GM12878 (cell line): ENCODE measurements around the gene MCM5. TPM values are rescaled to one million over a fixed set of nuclear protein-coding genes. Genes with fewer than 3 reads are reported as not detected.

ENCODE experiments used
- ATAC-seq: fragments of 200-7000 bp; cut with Tn5 transposase; 3 replicates; pipeline ENCODE4 v1.9.1; 2020; ENCODE audit warnings: mild to moderate bottlenecking, moderate library complexity
- BruUV-seq: library from RNA; stranded (reverse); fragments of 400-500 nt; replicated peaks from 2 replicates; lab custom pipeline; 2021; lab: Mats Ljungman, UMichigan
- CTCF ChIA-PET: fragments of 300-600 bp; sonication (Branson Sonifier 250); formaldehyde crosslinking; extraction: SDS; loops from one replicate; lab custom pipeline; 2021; ENCODE audit warnings: inconsistent platforms; lab: Yijun Ruan, JAX
- POLR2A ChIA-PET: fragments of 350-600 bp; formaldehyde crosslinking; extraction: SDS; loops from one replicate; lab custom pipeline; 2021; ENCODE audit warnings: inconsistent platforms; lab: Charles Lee
- RAD21 ChIA-PET: fragments of 300-600 bp; sonication (Branson Sonifier 250); formaldehyde crosslinking; loops from one replicate; lab custom pipeline; 2023; ENCODE audit warnings: antibody characterized with exemption; ENCODE audit not compliant: unreplicated experiment; lab: Charles Lee
- SMC1A ChIA-PET: fragments of 300-600 bp; sonication (Branson Sonifier 250); formaldehyde crosslinking; loops from one replicate; lab custom pipeline; 2023; ENCODE audit not compliant: unreplicated experiment, uncharacterized antibody; lab: Charles Lee
- DNase-seq: peaks from one replicate; pipeline ENCODE4 v3.0.0-alpha.2; 2011; ENCODE audit warnings: low read depth, low spot score
- FAIRE-seq: peaks from 3 replicates; lab custom pipeline; 2011; peaks lifted over from hg19 to GRCh38; lab: Jason Lieb, UNC
- H2AFZ ChIP-seq: 2 replicates; pipeline ENCODE4 v1.6.0; 2011; ENCODE audit warnings: low read depth, low read length, control low read depth; ENCODE audit not compliant: control insufficient read depth
- H3K27ac ChIP-seq: 2 replicates; pipeline ENCODE4 v1.5.1; 2011; ENCODE audit warnings: control low read depth; ENCODE audit not compliant: control insufficient read depth, insufficient read depth
- H3K27me3 ChIP-seq, 2 experiments: replicated peaks in 1 of 2; 2 replicates each; pipeline versions ENCODE4 v1.6.0 to v1.6.1; 2011; ENCODE audit warnings: low read length in 1 of 2; ENCODE audit not compliant: control insufficient read depth in 2 of 2, insufficient read depth in 2 of 2
- H3K36me3 ChIP-seq, 2 experiments: 2 replicates each; pipeline ENCODE4 v1.5.1; 2011; ENCODE audit warnings: low read length in 1 of 2; ENCODE audit not compliant: control insufficient read depth in 2 of 2, insufficient read depth in 2 of 2
- H3K4me1 ChIP-seq: 2 replicates; pipeline ENCODE4 v1.6.1; 2011; ENCODE audit warnings: mild to moderate bottlenecking, low read length, moderate library complexity, mixed read lengths; ENCODE audit not compliant: control insufficient read depth, insufficient read depth
- H3K4me2 ChIP-seq: 2 replicates; pipeline ENCODE4 v1.6.0; 2011; ENCODE audit warnings: control low read depth; ENCODE audit not compliant: control insufficient read depth, insufficient read depth
- H3K4me3 ChIP-seq: fragments of 200-600 bp; sonication (generic); 2 replicates; pipeline ENCODE4 v1.5.1; 2016
- H3K79me2 ChIP-seq: 2 replicates; pipeline ENCODE4 v1.6.0; 2011; ENCODE audit warnings: low read length; ENCODE audit not compliant: control insufficient read depth, insufficient read depth
- H3K9ac ChIP-seq: 2 replicates; pipeline ENCODE4 v1.8.0; 2011; ENCODE audit warnings: low read length, control low read depth, mixed read lengths; ENCODE audit not compliant: control insufficient read depth, insufficient read depth
- H3K9me3 ChIP-seq: replicated peaks from 3 replicates; pipeline ENCODE4 v1.5.1; 2011; ENCODE audit warnings: mild to moderate bottlenecking, low read length; ENCODE audit not compliant: control insufficient read depth, insufficient read depth
- H4K20me1 ChIP-seq: 2 replicates; pipeline ENCODE4 v1.6.0; 2011; ENCODE audit not compliant: control insufficient read depth, insufficient read depth
- BRCA1 ChIP-seq: IDR thresholded peaks from 2 replicates; pipeline ENCODE4 v1.6.1; 2011; ENCODE audit warnings: low read depth, low read length, improper control_type of control experiment
- ETV6 ChIP-seq, 2 experiments: fragments of 450-650 bp in 1 of 2; IDR thresholded peaks in 1 of 2; conservative IDR thresholded peaks in 1 of 2; 2 replicates each; pipeline ENCODE4 v1.6.1; 2014; ENCODE audit warnings: antibody characterized with exemption in 1 of 2, borderline replicate concordance in 1 of 2, low read depth in 1 of 2, mild to moderate bottlenecking in 1 of 2, moderate library complexity in 1 of 2
- EZH2 ChIP-seq: IDR thresholded peaks from 2 replicates; pipeline ENCODE4 v1.6.1; 2012; ENCODE audit warnings: low read depth, mild to moderate bottlenecking, control low read depth, inconsistent platforms, low read length, borderline replicate concordance; ENCODE audit not compliant: control insufficient read depth
- FOS ChIP-seq: IDR thresholded peaks from 3 replicates; pipeline ENCODE4 v1.6.1; 2011; ENCODE audit warnings: borderline replicate concordance; ENCODE audit not compliant: insufficient read length; ENCODE audit errors: extremely low read depth
- HDAC6 ChIP-seq: fragments of 200-600 bp; sonication (generic); IDR thresholded peaks from one replicate; pipeline ENCODE4 v1.8.0; 2017; ENCODE audit warnings: antibody characterized with exemption; ENCODE audit not compliant: unreplicated experiment
- KLF5 ChIP-seq: fragments of 450-650 bp; IDR thresholded peaks from 2 replicates; pipeline ENCODE4 v1.6.1; 2014; ENCODE audit warnings: mild to moderate bottlenecking; ENCODE audit not compliant: partially characterized antibody
- REST ChIP-seq: IDR thresholded peaks from 2 replicates; pipeline ENCODE4 v1.6.1; 2012; ENCODE audit warnings: mild to moderate bottlenecking, low read depth, low read length
- SMAD1 ChIP-seq: fragments of 450-650 bp; IDR thresholded peaks from 2 replicates; pipeline ENCODE4 v1.6.1; 2018; ENCODE audit warnings: mild to moderate bottlenecking, low read depth; ENCODE audit not compliant: partially characterized antibody
- SPI1 ChIP-seq: IDR thresholded peaks from 2 replicates; pipeline ENCODE4 v1.6.1; 2011; ENCODE audit warnings: low read depth, mild to moderate bottlenecking, low read length, moderate library complexity, borderline replicate concordance; ENCODE audit not compliant: insufficient read depth
- SREBF1 ChIP-seq: IDR thresholded peaks from 2 replicates; pipeline ENCODE4 v1.6.1; 2012; ENCODE audit warnings: mild to moderate bottlenecking, low read length
- STAT3 ChIP-seq: IDR thresholded peaks from 2 replicates; pipeline ENCODE4 v1.6.1; 2011; ENCODE audit warnings: low read depth, low read length, improper control_type of control experiment
- ZBTB4 ChIP-seq: fragments of 450-650 bp; formaldehyde crosslinking; IDR thresholded peaks from 2 replicates; pipeline ENCODE4 v1.4.0; 2022; ENCODE audit warnings: mild to moderate bottlenecking, moderate library complexity
- ZSCAN29 ChIP-seq: fragments of 450-650 bp; IDR thresholded peaks from 2 replicates; pipeline ENCODE4 v1.6.1; 2017; ENCODE audit warnings: mild to moderate bottlenecking, moderate library complexity
- WGBS: methylation state at CpG from one replicate; pipeline ENCODE4 v1.1.6; 2016; ENCODE audit warnings: low lambda C conversion rate; ENCODE audit not compliant: insufficient replicate concordance, insufficient coverage; ENCODE audit errors: missing lambda C conversion rate; 5-methylcytosine and 5-hydroxymethylcytosine counted together
- in situ Hi-C: fragments of 300-500 bp; cut with MboI; formaldehyde crosslinking; loops from 9 replicates; pipeline ENCODE4 v1.14.3; 2018; ENCODE audit warnings: mixed read lengths
- intact Hi-C: fragments of 100-400 bp; cut with micrococcal nuclease; formaldehyde crosslinking; loops from one replicate; pipeline ENCODE4 v1.14.2; 2022; ENCODE audit not compliant: unreplicated experiment
- polyA plus RNA-seq, 11 experiments: library from polyadenylated mRNA; depleted of rRNA in 4 of 11; unstranded in 6 of 11; stranded (reverse) in 5 of 11; fragments of >200 nt; fragmentation: Nextera tagmentation in 4 of 11; fragmentation: Illumina TruSeq in 1 of 11; extraction: Ambion mirVana in 4 of 11; extraction: Trizol in 1 of 11; gene quantifications; 1 replicate in 1 of 11; 2 replicates in 10 of 11; pipeline versions ENCODE4 v1.2.1 to v1.2.3, GENCODE V29; 2011 to 2016; ENCODE audit warnings: inconsistent platforms in 2 of 11, missing spikeins in 2 of 11, low read depth in 1 of 11
- total RNA-seq, 4 experiments: library from RNA; depleted of rRNA in 3 of 4; stranded (reverse); fragments of >200 nt in 3 of 4; fragmentation: Illumina TruSeq in 1 of 4; extraction: Trizol in 1 of 4; gene quantifications; 2 replicates each; pipeline versions ENCODE4 v1.2.1 to v1.2.3, GENCODE V29; 2013 to 2021
- TF ChIP-seq, protein P1 (sequence below): fragments of 450-650 bp; IDR thresholded peaks from 2 replicates; pipeline ENCODE4 v1.6.1; 2017; ENCODE audit warnings: borderline replicate concordance

MCM5 gene
- total and polyA plus RNA-seq, 10 of the 15 experiments (the other 5 are each of a cell fraction or from before 2014, with no cell fraction given), result 14.1 to 360 (median 164) TPM

DNA sequence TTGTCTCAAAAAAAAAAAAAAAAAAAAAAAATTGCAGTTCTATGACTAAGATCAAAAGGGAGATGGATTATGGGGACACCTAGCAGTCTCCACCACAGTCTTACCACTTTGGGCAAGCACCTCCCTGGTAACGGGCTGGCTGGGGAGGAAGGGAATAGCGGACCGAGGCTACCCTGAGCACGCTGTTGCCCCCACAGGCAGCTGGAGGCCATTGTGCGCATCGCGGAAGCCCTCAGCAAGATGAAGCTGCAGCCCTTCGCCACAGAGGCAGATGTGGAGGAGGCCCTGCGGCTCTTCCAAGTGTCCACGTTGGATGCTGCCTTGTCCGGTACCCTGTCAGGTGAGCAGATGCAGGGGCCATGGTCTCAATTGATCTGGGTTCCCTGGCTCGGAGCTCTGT lies 21.2 kb downstream of the MCM5 start (continued):
- TF ChIP-seq, protein P1, sequence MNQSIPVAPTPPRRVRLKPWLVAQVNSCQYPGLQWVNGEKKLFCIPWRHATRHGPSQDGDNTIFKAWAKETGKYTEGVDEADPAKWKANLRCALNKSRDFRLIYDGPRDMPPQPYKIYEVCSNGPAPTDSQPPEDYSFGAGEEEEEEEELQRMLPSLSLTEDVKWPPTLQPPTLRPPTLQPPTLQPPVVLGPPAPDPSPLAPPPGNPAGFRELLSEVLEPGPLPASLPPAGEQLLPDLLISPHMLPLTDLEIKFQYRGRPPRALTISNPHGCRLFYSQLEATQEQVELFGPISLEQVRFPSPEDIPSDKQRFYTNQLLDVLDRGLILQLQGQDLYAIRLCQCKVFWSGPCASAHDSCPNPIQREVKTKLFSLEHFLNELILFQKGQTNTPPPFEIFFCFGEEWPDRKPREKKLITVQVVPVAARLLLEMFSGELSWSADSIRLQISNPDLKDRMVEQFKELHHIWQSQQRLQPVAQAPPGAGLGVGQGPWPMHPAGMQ, result no peak
- TF ChIP-seq ETV6 (conservative IDR thresholded peaks at IDR 0.05 in 1 of 2, IDR thresholded peaks at IDR 0.05 in 1 of 2; ENCODE audit: borderline replicate concordance in 1 of 2, low read depth in 1 of 2) (no peak), FOS (no peak), STAT3 (no peak), ZSCAN29 (no peak)

GRCh38 chr22:35422145-35422544 lies 22.2 kb downstream of the MCM5 start:
- SMC1A ChIA-PET, result no interaction called here
- TF ChIP-seq STAT3, result no peak
- TF ChIP-seq HDAC6, result no peak
- TF ChIP-seq SMAD1, result no peak
- no peak for TF ChIP-seq SPI1
- TF ChIP-seq SREBF1, result no peak
- no peak for TF ChIP-seq ZBTB4 (CRISPR knock-in tag)
- no peak for TF ChIP-seq KLF5
- no peak for TF ChIP-seq EZH2
- TF ChIP-seq REST, result no peak
- TF ChIP-seq BRCA1, result no peak

More at GRCh38 chr22:35422145-35422544, 22.2 kb downstream of the MCM5 start:
- intact Hi-C loops, result no loop called here
- in situ Hi-C loops, result loop anchor here (25.0 kb wide), 1 partner anchor 1090 kb away; the partner anchor contains the start of gene FOXRED2
- no peak overlapping the region for H3K4me3 ChIP-seq
- H3K9me3 ChIP-seq, result no peaks in the 10 kb centered on the region
- H3K27ac ChIP-seq, result no peak overlapping the region
- H4K20me1 ChIP-seq, result no peaks in the 10 kb centered on the region; the same call in 1 of the 2 replicates
- ChIA-PET POLR2A (interaction anchor here (0.6 kb wide), 1 partner anchor 26 kb away, joined by 7 read pairs; no protein-coding TSS in a partner anchor), CTCF (interaction anchor here (1.1 kb wide), 1 partner anchor 9 kb away, joined by 3 read pairs; no protein-coding TSS in a partner anchor), RAD21 (no interaction called here)
- H3K4me2 ChIP-seq, result no peak overlapping the region
- WGBS, result 98% methylated on average over 4 of the region's 4 CpGs
- H3K4me1 ChIP-seq, result no peaks in the 10 kb centered on the region
- H3K27me3 ChIP-seq, result no peaks in the 10 kb centered on the region
- DNase-seq (no peak), FAIRE-seq (no peak), ATAC-seq (no peak)
- H3K79me2 ChIP-seq, result no peaks in the 10 kb centered on the region
- H3K9ac ChIP-seq, result no peak overlapping the region
- peaks cover 45 to 75% of the 10 kb centered on the region in 2 experiments for H3K36me3 ChIP-seq
- no peak overlapping the region for H2AFZ ChIP-seq
- BruUV-seq, result no TSS peak
